Measurements from ENCODE around the gene ZNF805. TPM values are rescaled to one million over a fixed set of nuclear protein-coding genes. Genes with fewer than 3 reads are reported as not detected.
A peak's percentile ranks its signal among the peaks of the same experiment; 100 is the strongest.

The ZNF805 gene
- total RNA-seq, 1 experiment from 2014 or later, result 9.2 TPM

DNA sequence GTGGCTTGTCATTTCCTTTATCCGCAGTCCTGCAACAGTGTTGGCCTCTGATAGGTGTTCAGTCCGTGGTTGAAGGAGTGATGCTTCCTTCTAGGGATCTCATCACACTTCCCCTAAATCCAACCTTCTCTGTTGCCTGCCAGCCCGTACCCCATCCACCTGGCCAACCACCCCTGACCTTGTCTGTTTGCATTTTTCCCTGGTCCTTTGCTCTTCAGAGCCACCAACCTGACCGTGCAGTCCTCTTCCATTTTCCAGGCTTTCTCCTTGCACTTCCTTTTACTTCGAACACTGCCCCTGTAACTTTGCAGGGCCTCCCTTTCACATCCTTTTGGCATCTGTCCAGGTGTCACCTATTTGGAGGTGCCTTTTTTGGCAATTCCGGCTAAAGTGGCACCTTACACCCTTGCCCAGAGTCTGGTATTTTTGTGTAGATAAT, 40.5 kb downstream of the ZNF805 start:
- peak overlapping the region; percentile 93 for H3K27ac ChIP-seq (ENCODE audit: low read depth, low read length)
- no peaks in the 10 kb centered on the region for H3K9me2 ChIP-seq (ENCODE audit: insufficient read depth)
- CTCF ChIA-PET, result no interaction called here
- H3K27me3 ChIP-seq (ENCODE audit: insufficient read depth, low read length), result no peaks in the 10 kb centered on the region
- H3K4me2 ChIP-seq (ENCODE audit: low read length), result peak overlapping the region; percentile 99
- no peak for DNase-seq (ENCODE audit: low read depth, low spot score)
- RAD21 ChIA-PET (ENCODE audit: low non-redundant PET in 1 of 2, low total read pairs in 2 of 2, uncharacterized antibody in 2 of 2, unreplicated experiment in 2 of 2), result no interaction called here
- intact Hi-C loops (cut with micrococcal nuclease), result loop anchor here (1.0 kb wide), 1 partner anchor 41 kb away; the partner anchor contains the start of gene ZNF805
- H3K9ac ChIP-seq (ENCODE audit: low read length), result peak overlapping the region; percentile 95
- TF ChIP-seq, protein P1, sequence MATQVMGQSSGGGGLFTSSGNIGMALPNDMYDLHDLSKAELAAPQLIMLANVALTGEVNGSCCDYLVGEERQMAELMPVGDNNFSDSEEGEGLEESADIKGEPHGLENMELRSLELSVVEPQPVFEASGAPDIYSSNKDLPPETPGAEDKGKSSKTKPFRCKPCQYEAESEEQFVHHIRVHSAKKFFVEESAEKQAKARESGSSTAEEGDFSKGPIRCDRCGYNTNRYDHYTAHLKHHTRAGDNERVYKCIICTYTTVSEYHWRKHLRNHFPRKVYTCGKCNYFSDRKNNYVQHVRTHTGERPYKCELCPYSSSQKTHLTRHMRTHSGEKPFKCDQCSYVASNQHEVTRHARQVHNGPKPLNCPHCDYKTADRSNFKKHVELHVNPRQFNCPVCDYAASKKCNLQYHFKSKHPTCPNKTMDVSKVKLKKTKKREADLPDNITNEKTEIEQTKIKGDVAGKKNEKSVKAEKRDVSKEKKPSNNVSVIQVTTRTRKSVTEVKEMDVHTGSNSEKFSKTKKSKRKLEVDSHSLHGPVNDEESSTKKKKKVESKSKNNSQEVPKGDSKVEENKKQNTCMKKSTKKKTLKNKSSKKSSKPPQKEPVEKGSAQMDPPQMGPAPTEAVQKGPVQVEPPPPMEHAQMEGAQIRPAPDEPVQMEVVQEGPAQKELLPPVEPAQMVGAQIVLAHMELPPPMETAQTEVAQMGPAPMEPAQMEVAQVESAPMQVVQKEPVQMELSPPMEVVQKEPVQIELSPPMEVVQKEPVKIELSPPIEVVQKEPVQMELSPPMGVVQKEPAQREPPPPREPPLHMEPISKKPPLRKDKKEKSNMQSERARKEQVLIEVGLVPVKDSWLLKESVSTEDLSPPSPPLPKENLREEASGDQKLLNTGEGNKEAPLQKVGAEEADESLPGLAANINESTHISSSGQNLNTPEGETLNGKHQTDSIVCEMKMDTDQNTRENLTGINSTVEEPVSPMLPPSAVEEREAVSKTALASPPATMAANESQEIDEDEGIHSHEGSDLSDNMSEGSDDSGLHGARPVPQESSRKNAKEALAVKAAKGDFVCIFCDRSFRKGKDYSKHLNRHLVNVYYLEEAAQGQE (IDR thresholded peaks at IDR 0.05; ENCODE audit: low read depth), result no peak
- TF ChIP-seq SRF (IDR thresholded peaks at IDR 0.05; ENCODE audit: low read depth) (peak; percentile 86), SIN3A (IDR thresholded peaks at IDR 0.05; ENCODE audit: low read depth) (no peak)
- TSS peak; percentile 36 for BruUV-seq (replicated peaks)
- H3K4me1 ChIP-seq (ENCODE audit: control insufficient read depth in 1 of 2, insufficient read depth in 2 of 2, low read length in 2 of 2), result peaks cover 9 to 23% of the 10 kb centered on the region in 2 experiments
- no peak overlapping the region for H2AFZ ChIP-seq (ENCODE audit: low read depth, low read length, poor library complexity, severe bottlenecking)
- ATAC-seq, result no peak
- POLR2A ChIA-PET, result no interaction called here
- peaks cover 15 to 35% of the 10 kb centered on the region in 2 experiments for H3K36me3 ChIP-seq (ENCODE audit: control insufficient read depth in 1 of 2, insufficient read depth in 2 of 2, low read length in 2 of 2)
- H3K4me3 ChIP-seq (replicated peaks in 1 of 2; ENCODE audit: low read depth in 1 of 2, low read length in 2 of 2), result peak overlapping the region; percentile 99
- no peaks in the 10 kb centered on the region for H4K20me1 ChIP-seq (ENCODE audit: insufficient read depth)
- no peaks in the 10 kb centered on the region for H3K9me3 ChIP-seq (ENCODE audit: control insufficient read depth in 1 of 2, insufficient read depth in 1 of 2, low read depth in 1 of 2, low read length in 2 of 2)
- peaks cover 65% of the 10 kb centered on the region for H3K79me2 ChIP-seq (ENCODE audit: insufficient read depth, low read length)

DNA sequence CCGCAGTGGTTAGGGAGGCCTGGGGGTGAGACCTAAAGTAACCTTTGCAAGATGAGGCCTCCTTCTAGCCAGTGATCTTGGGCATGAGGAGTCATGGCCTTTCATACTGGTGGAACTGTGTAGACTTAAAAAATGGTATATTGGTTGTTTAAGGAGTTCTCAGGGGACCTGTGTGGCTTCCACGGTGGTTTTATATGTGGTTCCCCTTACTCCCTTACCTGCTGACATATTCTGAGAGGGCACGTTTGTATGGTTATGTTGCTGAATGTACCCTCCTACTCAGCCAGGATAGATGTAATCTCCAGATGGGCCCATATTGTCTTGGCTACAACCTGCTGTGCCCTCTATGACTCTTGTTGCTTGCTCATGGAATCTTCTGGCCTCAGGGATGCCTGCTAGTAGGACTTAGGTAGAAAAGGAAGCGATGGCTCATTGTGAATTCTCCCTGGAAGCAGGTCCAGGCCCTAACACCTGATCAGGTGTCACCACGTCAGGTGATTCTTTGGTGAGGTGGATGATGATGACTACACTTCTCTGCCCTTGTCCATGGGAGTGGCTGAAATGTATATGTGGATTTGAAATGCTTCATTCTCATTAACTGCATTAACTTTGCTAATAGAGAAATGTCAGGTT, 41.7 kb downstream of the ZNF805 start:
- Histone ChIP-seq H3K79me2 (ENCODE audit: insufficient read depth, low read length) (peaks cover 77% of the 10 kb centered on the region), H2AFZ (ENCODE audit: low read depth, low read length, poor library complexity, severe bottlenecking) (no peak overlapping the region), H3K27me3 (ENCODE audit: insufficient read depth, low read length) (no peaks in the 10 kb centered on the region), H3K27ac (ENCODE audit: low read depth, low read length) (no peak overlapping the region), H3K9ac (ENCODE audit: low read length) (no peak overlapping the region; the same call in 1 of the 2 replicates), H3K4me2 (ENCODE audit: low read length) (peak overlapping the region; percentile 99), H3K4me3 (replicated peaks in 1 of 2; ENCODE audit: low read depth in 1 of 2, low read length in 2 of 2) (peak overlapping the region; percentile 99), H3K9me2 (ENCODE audit: insufficient read depth) (no peaks in the 10 kb centered on the region), H4K20me1 (ENCODE audit: insufficient read depth) (no peaks in the 10 kb centered on the region), H3K9me3 (ENCODE audit: control insufficient read depth in 1 of 2, insufficient read depth in 1 of 2, low read depth in 1 of 2, low read length in 2 of 2) (no peaks in the 10 kb centered on the region), H3K36me3 (ENCODE audit: control insufficient read depth in 1 of 2, insufficient read depth in 2 of 2, low read length in 2 of 2) (peaks cover 25 to 44% of the 10 kb centered on the region in 2 experiments), H3K4me1 (ENCODE audit: control insufficient read depth in 1 of 2, insufficient read depth in 2 of 2, low read length in 2 of 2) (peaks cover 9 to 23% of the 10 kb centered on the region in 2 experiments)
- no peak for ATAC-seq
- RAD21 ChIA-PET (ENCODE audit: low non-redundant PET in 1 of 2, low total read pairs in 2 of 2, uncharacterized antibody in 2 of 2, unreplicated experiment in 2 of 2), result no interaction called here
- DNase-seq (ENCODE audit: low read depth, low spot score), result no peak
- intact Hi-C loops (cut with micrococcal nuclease), result no loop called here
- CTCF ChIA-PET, result no interaction called here
- POLR2A ChIA-PET, result no interaction called here
- no TSS peak for BruUV-seq (replicated peaks)
- TF ChIP-seq, protein P2, sequence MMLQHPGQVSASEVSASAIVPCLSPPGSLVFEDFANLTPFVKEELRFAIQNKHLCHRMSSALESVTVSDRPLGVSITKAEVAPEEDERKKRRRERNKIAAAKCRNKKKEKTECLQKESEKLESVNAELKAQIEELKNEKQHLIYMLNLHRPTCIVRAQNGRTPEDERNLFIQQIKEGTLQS (IDR thresholded peaks at IDR 0.05), result no peak
- TF ChIP-seq SIN3A (IDR thresholded peaks at IDR 0.05; ENCODE audit: low read depth) (no peak), TCF7L2 (IDR thresholded peaks at IDR 0.05; ENCODE audit: borderline replicate concordance, extremely low read depth, insufficient read depth, insufficient read length) (no peak), POLR2AphosphoS5 (IDR thresholded peaks at IDR 0.05; ENCODE audit: low read depth, low read length) (no peak), POLR2A (IDR thresholded peaks at IDR 0.05; ENCODE audit: borderline replicate concordance, extremely low read depth, insufficient read depth, insufficient read length) (no peak), JUND (IDR thresholded peaks at IDR 0.05) (no peak), RAD21 (IDR thresholded peaks at IDR 0.05; ENCODE audit: low read depth) (no peak), EGR1 (IDR thresholded peaks at IDR 0.05; ENCODE audit: low read depth) (no peak)
- TF ChIP-seq, protein P3, sequence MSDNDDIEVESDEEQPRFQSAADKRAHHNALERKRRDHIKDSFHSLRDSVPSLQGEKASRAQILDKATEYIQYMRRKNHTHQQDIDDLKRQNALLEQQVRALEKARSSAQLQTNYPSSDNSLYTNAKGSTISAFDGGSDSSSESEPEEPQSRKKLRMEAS (IDR thresholded peaks at IDR 0.05), result no peak
- TF ChIP-seq, protein P1 (IDR thresholded peaks at IDR 0.05; ENCODE audit: low read depth), result no peak

Data from HCT116 (cell line).